ENCODE results near the gene PIK3R6. TPM values are rescaled to one million over a fixed set of nuclear protein-coding genes. Genes with fewer than 3 reads are reported as not detected.
A peak's percentile ranks its signal among the peaks of the same experiment; 100 is the strongest.

PIK3R6 gene
- total RNA-seq, 2 donors from 2014 or later, result 2.1 to 2.5 TPM

DNA sequence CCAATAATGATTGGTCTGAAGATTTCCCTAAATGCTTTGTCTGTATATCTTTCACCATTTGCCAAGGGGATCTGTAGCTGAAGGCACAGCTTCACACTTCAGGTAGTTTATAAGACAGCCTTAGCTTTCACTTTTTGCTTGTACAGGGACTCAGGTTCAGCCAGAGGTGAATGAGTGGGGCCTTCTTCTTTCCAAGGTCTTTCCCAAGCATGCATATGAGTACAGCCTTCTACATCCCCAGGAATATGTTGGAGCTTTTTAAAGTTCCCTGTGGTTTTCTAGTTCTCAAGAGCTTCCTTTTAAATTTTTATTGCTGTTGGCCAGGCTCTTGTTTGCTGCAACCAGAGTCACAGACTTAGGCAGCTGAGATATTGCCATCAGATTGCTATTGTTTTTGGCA is 91.2 kb downstream of the PIK3R6 start:
- H3K9me3 ChIP-seq (ENCODE audit: control insufficient read depth, low read length), result no peaks in the 10 kb centered on the region
- Mint-ChIP-seq H3K36me3 (ENCODE audit: low read depth) (no peaks in the 10 kb centered on the region), H3K9me3 (no peaks in the 10 kb centered on the region), H3K27ac (no peak overlapping the region), H3K4me3 (no peak overlapping the region), H3K4me1 (no peaks in the 10 kb centered on the region), H3K27me3 (ENCODE audit: insufficient read depth) (no peaks in the 10 kb centered on the region)
- no peak for DNase-seq
- H3K4me3 ChIP-seq (ENCODE audit: low read length), result no peak overlapping the region
- no peak overlapping the region for H3K9ac ChIP-seq (ENCODE audit: extremely low read depth, low read length, poor library complexity, severe bottlenecking)
- H3K27ac ChIP-seq (ENCODE audit: low read depth, low read length), result no peak overlapping the region
- H3K4me1 ChIP-seq (ENCODE audit: control insufficient read depth, insufficient read depth, low read length), result no peaks in the 10 kb centered on the region
- H3K27me3 ChIP-seq (ENCODE audit: control insufficient read depth, insufficient read depth, low read length, poor library complexity, severe bottlenecking), result no peaks in the 10 kb centered on the region
- H3K36me3 ChIP-seq (ENCODE audit: control insufficient read depth, insufficient read depth, low read length), result no peaks in the 10 kb centered on the region
- TF ChIP-seq, protein P1, sequence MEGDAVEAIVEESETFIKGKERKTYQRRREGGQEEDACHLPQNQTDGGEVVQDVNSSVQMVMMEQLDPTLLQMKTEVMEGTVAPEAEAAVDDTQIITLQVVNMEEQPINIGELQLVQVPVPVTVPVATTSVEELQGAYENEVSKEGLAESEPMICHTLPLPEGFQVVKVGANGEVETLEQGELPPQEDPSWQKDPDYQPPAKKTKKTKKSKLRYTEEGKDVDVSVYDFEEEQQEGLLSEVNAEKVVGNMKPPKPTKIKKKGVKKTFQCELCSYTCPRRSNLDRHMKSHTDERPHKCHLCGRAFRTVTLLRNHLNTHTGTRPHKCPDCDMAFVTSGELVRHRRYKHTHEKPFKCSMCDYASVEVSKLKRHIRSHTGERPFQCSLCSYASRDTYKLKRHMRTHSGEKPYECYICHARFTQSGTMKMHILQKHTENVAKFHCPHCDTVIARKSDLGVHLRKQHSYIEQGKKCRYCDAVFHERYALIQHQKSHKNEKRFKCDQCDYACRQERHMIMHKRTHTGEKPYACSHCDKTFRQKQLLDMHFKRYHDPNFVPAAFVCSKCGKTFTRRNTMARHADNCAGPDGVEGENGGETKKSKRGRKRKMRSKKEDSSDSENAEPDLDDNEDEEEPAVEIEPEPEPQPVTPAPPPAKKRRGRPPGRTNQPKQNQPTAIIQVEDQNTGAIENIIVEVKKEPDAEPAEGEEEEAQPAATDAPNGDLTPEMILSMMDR (conservative IDR thresholded peaks at IDR 0.05), result no peak

DNA sequence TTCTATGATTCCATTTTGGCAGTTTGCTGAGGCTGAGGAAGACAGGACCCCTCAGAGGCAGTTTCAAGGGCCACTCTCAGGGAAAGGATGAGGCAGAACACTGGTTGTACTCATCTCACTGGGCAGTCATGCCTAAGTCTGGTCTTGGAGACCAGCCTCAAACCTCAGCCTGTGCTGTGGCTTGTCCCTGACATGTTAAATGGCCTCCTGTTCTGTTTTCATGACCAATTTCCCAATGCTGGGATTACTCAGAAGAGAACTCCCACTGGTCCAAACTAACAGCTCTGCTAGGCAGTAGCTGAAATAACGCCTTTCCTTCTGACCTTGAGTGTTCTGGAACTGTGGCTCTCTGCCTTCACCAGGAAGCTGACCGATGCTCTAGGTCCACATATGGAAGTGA is 100.7 kb downstream of the PIK3R6 start:
- peaks cover 5% of the 10 kb centered on the region for H3K4me1 Mint-ChIP-seq
- 92 to 100% methylated on average over 2 of the region's 2 CpGs for WGBS, 2 experiments (ENCODE audit: insufficient coverage in 1 of 2, insufficient read length in 1 of 2)
- H3K9me3 Mint-ChIP-seq, result peaks cover 13% of the 10 kb centered on the region
- H3K27ac Mint-ChIP-seq, result no peak overlapping the region
- H3K27ac ChIP-seq (ENCODE audit: low read depth, low read length), result no peak overlapping the region
- H3K9ac ChIP-seq (ENCODE audit: extremely low read depth, low read length, poor library complexity, severe bottlenecking), result no peak overlapping the region
- no peaks in the 10 kb centered on the region for H3K4me1 ChIP-seq (ENCODE audit: control insufficient read depth, insufficient read depth, low read length)
- H3K9me3 ChIP-seq (ENCODE audit: control insufficient read depth, low read length), result peaks cover 21% of the 10 kb centered on the region
- DNase-seq, result no peak
- no peak overlapping the region for H3K4me3 ChIP-seq (ENCODE audit: low read length)
- no peaks in the 10 kb centered on the region for H3K36me3 Mint-ChIP-seq (ENCODE audit: low read depth)
- no peaks in the 10 kb centered on the region for H3K27me3 ChIP-seq (ENCODE audit: control insufficient read depth, insufficient read depth, low read length, poor library complexity, severe bottlenecking)
- H3K4me3 Mint-ChIP-seq, result no peak overlapping the region
- H3K36me3 ChIP-seq (ENCODE audit: control insufficient read depth, insufficient read depth, low read length), result no peaks in the 10 kb centered on the region
- TF ChIP-seq, protein P1 (conservative IDR thresholded peaks at IDR 0.05), result no peak
- H3K27me3 Mint-ChIP-seq (ENCODE audit: insufficient read depth), result no peaks in the 10 kb centered on the region

DNA sequence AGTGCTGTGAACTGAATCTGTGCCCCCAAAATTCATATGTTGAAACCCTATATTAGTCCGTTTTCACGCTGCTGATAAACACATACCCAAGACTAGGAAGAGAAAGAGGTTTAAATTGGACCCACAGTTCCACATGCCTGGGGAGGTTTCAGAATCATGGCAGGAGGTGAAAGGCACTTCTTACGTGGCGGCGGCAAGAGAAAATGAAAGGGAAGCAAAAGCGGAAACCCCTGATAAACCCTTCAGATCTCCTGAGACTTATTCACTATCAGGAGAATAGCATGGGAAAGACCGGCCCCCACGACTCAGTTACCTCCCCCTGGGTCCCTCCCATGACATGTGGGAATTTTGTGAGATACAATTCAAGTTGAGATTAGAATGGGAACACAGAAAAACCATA is 105.5 kb downstream of the PIK3R6 start:
- TF ChIP-seq, protein P1 (conservative IDR thresholded peaks at IDR 0.05), result no peak
- Histone ChIP-seq H3K9me3 (ENCODE audit: control insufficient read depth, low read length) (peaks cover 19% of the 10 kb centered on the region), H3K27me3 (ENCODE audit: control insufficient read depth, insufficient read depth, low read length, poor library complexity, severe bottlenecking) (no peaks in the 10 kb centered on the region), H3K27ac (ENCODE audit: low read depth, low read length) (no peak overlapping the region), H3K4me1 (ENCODE audit: control insufficient read depth, insufficient read depth, low read length) (no peaks in the 10 kb centered on the region), H3K9ac (ENCODE audit: extremely low read depth, low read length, poor library complexity, severe bottlenecking) (no peak overlapping the region), H3K36me3 (ENCODE audit: control insufficient read depth, insufficient read depth, low read length) (no peaks in the 10 kb centered on the region), H3K4me3 (ENCODE audit: low read length) (peak overlapping the region; percentile 7)
- no peak for DNase-seq
- Mint-ChIP-seq H3K27ac (no peak overlapping the region), H3K27me3 (ENCODE audit: insufficient read depth) (peaks cover 22% of the 10 kb centered on the region), H3K36me3 (ENCODE audit: low read depth) (no peaks in the 10 kb centered on the region), H3K9me3 (peaks cover 13% of the 10 kb centered on the region), H3K4me3 (no peak overlapping the region), H3K4me1 (no peaks in the 10 kb centered on the region)
- 83 to 93% methylated on average over 4 to 8 of the region's 8 CpGs for WGBS, 2 experiments (ENCODE audit: insufficient coverage in 1 of 2, insufficient read length in 1 of 2)
